Activated CD4-positive, alpha-beta T cell treated with anti-CD3 and anti-CD28 coated beads, Interleukin-2, amount 10 ng/mL, durations not matched to agents 24 days and 14 days (primary cell): Measurements from ENCODE around the gene GSTM1. TPM values are rescaled to one million over a fixed set of nuclear protein-coding genes. Genes with fewer than 3 reads are reported as not detected.

ENCODE experiments used
- DNase-seq: peaks from one replicate; pipeline ENCODE4 v3.0.0; 2022
- H3K27ac Mint-ChIP-seq: one replicate; pipeline ENCODE4 v1.8.0; 2022; ENCODE audit warnings: mild to moderate bottlenecking, mixed read lengths
- H3K27me3 Mint-ChIP-seq: one replicate; pipeline ENCODE4 v1.8.0; 2022; ENCODE audit warnings: mixed read lengths
- H3K36me3 Mint-ChIP-seq: one replicate; pipeline ENCODE4 v1.8.0; 2022; ENCODE audit warnings: low read depth, mild to moderate bottlenecking, mixed read lengths
- H3K4me1 Mint-ChIP-seq: one replicate; pipeline ENCODE4 v1.8.0; 2021; ENCODE audit warnings: mixed read lengths
- H3K4me3 Mint-ChIP-seq: one replicate; pipeline ENCODE4 v1.8.0; 2022; ENCODE audit warnings: mild to moderate bottlenecking, moderate library complexity, mixed read lengths
- H3K9me3 Mint-ChIP-seq: one replicate; pipeline ENCODE4 v1.8.0; 2021; ENCODE audit warnings: mixed read lengths
- intact Hi-C: fragments of 100-400 bp; cut with micrococcal nuclease; formaldehyde crosslinking; loops from one replicate; pipeline ENCODE4 v1.15.1; 2023
- total RNA-seq: library from RNA; stranded (reverse); gene quantifications from 2 replicates; pipeline ENCODE4 v1.2.3, GENCODE V29; 2022

GSTM1 gene
- total RNA-seq, 1 donor from 2014 or later, result 92.2 TPM

- Mint-ChIP-seq H3K36me3 (no peaks in the 10 kb centered on the region), H3K9me3 (no peaks in the 10 kb centered on the region), H3K27ac (no peak overlapping the region), H3K4me3 (no peak overlapping the region), H3K4me1 (peaks cover 5% of the 10 kb centered on the region), H3K27me3 (peaks cover 2% of the 10 kb centered on the region)
- no peak for DNase-seq
- intact Hi-C loops, result no loop called here
Observed at GRCh38 chr1:109716121-109716520, 28.5 kb downstream of the GSTM1 start.

GRCh38 chr1:109716570-109717090 lies 29.0 kb downstream of the GSTM1 start:
- no peaks in the 10 kb centered on the region for H3K36me3 Mint-ChIP-seq
- H3K9me3 Mint-ChIP-seq, result no peaks in the 10 kb centered on the region
- DNase-seq, result no peak
- H3K4me3 Mint-ChIP-seq, result no peak overlapping the region
- H3K4me1 Mint-ChIP-seq, result peaks cover 4% of the 10 kb centered on the region
- intact Hi-C loops, result no loop called here
- H3K27me3 Mint-ChIP-seq, result peaks cover 4% of the 10 kb centered on the region
- H3K27ac Mint-ChIP-seq, result no peak overlapping the region

GRCh38 chr1:109717729-109718128 lies 30.1 kb downstream of the GSTM1 start:
- Mint-ChIP-seq H3K4me1 (peaks cover 3% of the 10 kb centered on the region), H3K9me3 (no peaks in the 10 kb centered on the region)
- intact Hi-C loops, result no loop called here

GRCh38 chr1:109718495-109718894 lies 30.9 kb downstream of the GSTM1 start:
- Mint-ChIP-seq H3K4me3 (no peak overlapping the region), H3K4me1 (peaks cover 3% of the 10 kb centered on the region), H3K36me3 (no peaks in the 10 kb centered on the region), H3K9me3 (no peaks in the 10 kb centered on the region), H3K27ac (no peak overlapping the region), H3K27me3 (peaks cover 3% of the 10 kb centered on the region)
- intact Hi-C loops, result no loop called here
- DNase-seq, result no peak

More at GRCh38 chr1:109717729-109718128, 30.1 kb downstream of the GSTM1 start:
- DNase-seq, result no peak
- no peaks in the 10 kb centered on the region for H3K36me3 Mint-ChIP-seq
- no peak overlapping the region for H3K4me3 Mint-ChIP-seq
- peaks cover 6% of the 10 kb centered on the region for H3K27me3 Mint-ChIP-seq
- no peak overlapping the region for H3K27ac Mint-ChIP-seq

- H3K27me3 Mint-ChIP-seq, result peaks cover 3% of the 10 kb centered on the region
- no peaks in the 10 kb centered on the region for H3K9me3 Mint-ChIP-seq
- H3K36me3 Mint-ChIP-seq, result no peaks in the 10 kb centered on the region
- H3K4me3 Mint-ChIP-seq, result no peak overlapping the region
- DNase-seq, result no peak
- H3K27ac Mint-ChIP-seq, result no peak overlapping the region
- peaks cover 3% of the 10 kb centered on the region for H3K4me1 Mint-ChIP-seq
- intact Hi-C loops, result no loop called here
Observed at GRCh38 chr1:109719337-109719837, 31.8 kb downstream of the GSTM1 start.

- intact Hi-C loops, result no loop called here
- H3K4me3 Mint-ChIP-seq, result no peak overlapping the region
Observed at GRCh38 chr1:109721042-109721441, 33.4 kb downstream of the GSTM1 start.

GRCh38 chr1:109721971-109722370 lies 34.4 kb downstream of the GSTM1 start:
- intact Hi-C loops, result no loop called here
- Mint-ChIP-seq H3K27ac (no peak overlapping the region), H3K4me1 (peaks cover 3% of the 10 kb centered on the region), H3K27me3 (peaks cover 16% of the 10 kb centered on the region), H3K36me3 (no peaks in the 10 kb centered on the region), H3K4me3 (no peak overlapping the region), H3K9me3 (no peaks in the 10 kb centered on the region)
- no peak for DNase-seq

More at GRCh38 chr1:109721042-109721441, 33.4 kb downstream of the GSTM1 start:
- no peak for DNase-seq
- H3K9me3 Mint-ChIP-seq, result no peaks in the 10 kb centered on the region
- no peaks in the 10 kb centered on the region for H3K36me3 Mint-ChIP-seq
- H3K4me1 Mint-ChIP-seq, result peaks cover 3% of the 10 kb centered on the region
- H3K27ac Mint-ChIP-seq, result no peak overlapping the region
- H3K27me3 Mint-ChIP-seq, result peaks cover 11% of the 10 kb centered on the region

- intact Hi-C loops, result no loop called here
- no peak overlapping the region for H3K27ac Mint-ChIP-seq
Observed at GRCh38 chr1:109722908-109723691, 35.5 kb downstream of the GSTM1 start.

GRCh38 chr1:109724933-109725332 lies 37.3 kb downstream of the GSTM1 start:
- intact Hi-C loops, result no loop called here
- Mint-ChIP-seq H3K4me3 (no peak overlapping the region), H3K36me3 (no peaks in the 10 kb centered on the region), H3K9me3 (no peaks in the 10 kb centered on the region), H3K27me3 (peaks cover 29% of the 10 kb centered on the region), H3K27ac (no peak overlapping the region), H3K4me1 (no peaks in the 10 kb centered on the region)
- DNase-seq, result no peak

More at GRCh38 chr1:109722908-109723691, 35.5 kb downstream of the GSTM1 start:
- Mint-ChIP-seq H3K36me3 (no peaks in the 10 kb centered on the region), H3K4me3 (no peak overlapping the region), H3K27me3 (peaks cover 21% of the 10 kb centered on the region), H3K9me3 (no peaks in the 10 kb centered on the region), H3K4me1 (peaks cover 3% of the 10 kb centered on the region)
- no peak for DNase-seq

GRCh38 chr1:109725510-109725909 lies 37.9 kb downstream of the GSTM1 start:
- Mint-ChIP-seq H3K4me3 (no peak overlapping the region), H3K27me3 (peaks cover 30% of the 10 kb centered on the region), H3K9me3 (no peaks in the 10 kb centered on the region), H3K4me1 (no peaks in the 10 kb centered on the region), H3K36me3 (no peaks in the 10 kb centered on the region), H3K27ac (no peak overlapping the region)
- intact Hi-C loops, result no loop called here
- no peak for DNase-seq

GRCh38 chr1:109726007-109726406 lies 38.4 kb downstream of the GSTM1 start:
- intact Hi-C loops, result no loop called here
- H3K27ac Mint-ChIP-seq, result no peak overlapping the region
- H3K27me3 Mint-ChIP-seq, result peaks cover 30% of the 10 kb centered on the region
- no peaks in the 10 kb centered on the region for H3K36me3 Mint-ChIP-seq
- no peak overlapping the region for H3K4me3 Mint-ChIP-seq
- no peaks in the 10 kb centered on the region for H3K9me3 Mint-ChIP-seq
- no peaks in the 10 kb centered on the region for H3K4me1 Mint-ChIP-seq
- no peak for DNase-seq

- Mint-ChIP-seq H3K4me3 (no peak overlapping the region), H3K27me3 (peaks cover 28% of the 10 kb centered on the region), H3K36me3 (no peaks in the 10 kb centered on the region), H3K27ac (no peak overlapping the region), H3K4me1 (no peaks in the 10 kb centered on the region), H3K9me3 (no peaks in the 10 kb centered on the region)
- intact Hi-C loops, result no loop called here
- DNase-seq, result no peak
Observed at GRCh38 chr1:109726728-109727373, 39.2 kb downstream of the GSTM1 start.

- Mint-ChIP-seq H3K27me3 (peaks cover 31% of the 10 kb centered on the region), H3K4me3 (no peak overlapping the region), H3K36me3 (no peaks in the 10 kb centered on the region), H3K27ac (no peak overlapping the region), H3K9me3 (no peaks in the 10 kb centered on the region), H3K4me1 (no peaks in the 10 kb centered on the region)
- intact Hi-C loops, result no loop called here
- no peak for DNase-seq
Observed at GRCh38 chr1:109728870-109729269, 41.3 kb downstream of the GSTM1 start.

GRCh38 chr1:109730666-109731065 lies 43.0 kb downstream of the GSTM1 start:
- Mint-ChIP-seq H3K9me3 (no peaks in the 10 kb centered on the region), H3K36me3 (no peaks in the 10 kb centered on the region), H3K27me3 (peaks cover 27% of the 10 kb centered on the region), H3K4me3 (no peak overlapping the region), H3K27ac (no peak overlapping the region), H3K4me1 (no peaks in the 10 kb centered on the region)
- DNase-seq, result no peak
- intact Hi-C loops, result no loop called here
